ENCODE results near the gene WASL.
"Not testable (repeated sequence)": the region's sequence is repeated elsewhere in the genome, so short reads cannot be mapped to it uniquely, and the experiment has no call there.

WASL gene

GRCh38 chr7:123732413-123733091 lies 16.3 kb downstream of the WASL start:
- no peak for DNase-seq (ENCODE audit: low spot score)

GRCh38 chr7:123729218-123729578 lies 19.6 kb downstream of the WASL start:
- DNase-seq (ENCODE audit: low spot score) = no peak

- no peak for DNase-seq (ENCODE audit: low spot score)
These were observed 21.5 kb downstream of the WASL start for GRCh38 chr7:123727071-123727837.

GRCh38 chr7:123725586-123726171 lies 23.1 kb downstream of the WASL start:
- no peak for DNase-seq (ENCODE audit: low spot score)

- DNase-seq (ENCODE audit: low spot score) = no peak
These were observed 24.0 kb downstream of the WASL start for GRCh38 chr7:123724817-123725253.

- DNase-seq (ENCODE audit: low spot score) = no peak
These were observed 24.9 kb downstream of the WASL start for GRCh38 chr7:123723913-123724312.

GRCh38 chr7:123720527-123720926 lies 28.3 kb downstream of the WASL start:
- not testable (repeated sequence) for DNase-seq (ENCODE audit: low spot score)

GRCh38 chr7:123719197-123719721 lies 29.5 kb downstream of the WASL start:
- DNase-seq (ENCODE audit: low spot score) = no peak

GRCh38 chr7:123718773-123719172 lies 30.0 kb downstream of the WASL start:
- DNase-seq (ENCODE audit: low spot score) = no peak

GRCh38 chr7:123717689-123718088 lies 31.1 kb downstream of the WASL start:
- no peak for DNase-seq (ENCODE audit: low spot score)

GRCh38 chr7:123716877-123717276 lies 31.9 kb downstream of the WASL start:
- no peak for DNase-seq (ENCODE audit: low spot score)

- no peak for DNase-seq (ENCODE audit: low spot score)
These were observed 33.0 kb downstream of the WASL start for GRCh38 chr7:123715799-123716198.

GRCh38 chr7:123715198-123715597 lies 33.6 kb downstream of the WASL start:
- no peak for DNase-seq (ENCODE audit: low spot score)

- no peak for DNase-seq (ENCODE audit: low spot score)
These were observed 34.3 kb downstream of the WASL start for GRCh38 chr7:123714296-123715080.

GRCh38 chr7:123712619-123713018 lies 36.2 kb downstream of the WASL start:
- no peak for DNase-seq (ENCODE audit: low spot score)

GRCh38 chr7:123711832-123712293 lies 36.9 kb downstream of the WASL start:
- DNase-seq (ENCODE audit: low spot score) = no peak

- no peak for DNase-seq (ENCODE audit: low spot score)
These were observed 38.1 kb downstream of the WASL start for GRCh38 chr7:123710683-123711082.

GRCh38 chr7:123709525-123709924 lies 39.3 kb downstream of the WASL start:
- no peak for DNase-seq (ENCODE audit: low spot score)

- DNase-seq (ENCODE audit: low spot score) = no peak
These were observed 43.4 kb downstream of the WASL start for GRCh38 chr7:123705211-123705901.

GRCh38 chr7:123695944-123696677 lies 52.7 kb downstream of the WASL start:
- DNase-seq (ENCODE audit: low spot score) = no peak

GRCh38 chr7:123692471-123692877 lies 56.3 kb downstream of the WASL start:
- no peak for DNase-seq (ENCODE audit: low spot score)

Data from CD4-positive, alpha-beta T cell treated with Interleukin-6 at 100 ng/mL for 8 hours (primary cell).